ENCODE data around the gene BAG5.

The BAG5 gene

DNA sequence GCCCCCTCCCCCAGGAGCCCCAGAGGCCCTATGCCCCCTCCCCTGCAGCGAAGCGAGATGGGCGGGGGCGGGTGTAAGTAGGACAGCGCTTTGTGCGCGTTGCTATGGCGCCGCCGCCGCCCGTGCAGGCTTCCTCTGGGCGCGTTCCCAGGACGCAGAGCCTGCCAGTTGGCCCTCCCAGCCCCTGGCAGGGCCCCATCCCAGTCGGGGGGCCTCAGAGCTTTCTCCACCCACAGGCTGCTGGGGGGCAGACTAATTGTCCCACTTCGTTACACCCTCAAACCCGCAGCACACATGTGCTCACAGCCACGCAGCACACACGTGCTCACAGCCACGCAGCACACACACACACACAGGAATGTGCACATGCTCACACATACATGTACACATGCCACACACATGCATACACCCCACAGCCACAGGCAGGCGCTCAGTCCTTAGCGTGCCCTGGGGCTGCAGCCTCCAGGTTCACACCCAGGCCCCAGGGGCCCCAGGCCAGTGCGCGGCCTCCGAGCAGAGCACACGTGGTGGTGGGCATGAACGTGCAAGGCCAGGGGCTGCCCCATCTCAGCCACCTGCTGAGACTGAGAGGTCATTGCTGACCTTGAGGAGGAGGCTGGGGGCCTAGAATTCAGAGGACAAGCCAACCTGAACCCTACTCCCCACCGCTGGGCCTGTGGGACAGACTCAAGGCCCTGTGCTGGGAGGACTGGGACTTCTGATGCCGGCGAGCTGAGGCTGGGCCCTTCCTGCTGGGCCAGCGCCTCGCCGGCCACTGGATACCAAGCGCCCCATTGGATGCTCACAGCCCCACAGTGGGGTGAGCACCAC lies 17.9 kb downstream of the BAG5 start:
- TF ChIP-seq, protein P1, sequence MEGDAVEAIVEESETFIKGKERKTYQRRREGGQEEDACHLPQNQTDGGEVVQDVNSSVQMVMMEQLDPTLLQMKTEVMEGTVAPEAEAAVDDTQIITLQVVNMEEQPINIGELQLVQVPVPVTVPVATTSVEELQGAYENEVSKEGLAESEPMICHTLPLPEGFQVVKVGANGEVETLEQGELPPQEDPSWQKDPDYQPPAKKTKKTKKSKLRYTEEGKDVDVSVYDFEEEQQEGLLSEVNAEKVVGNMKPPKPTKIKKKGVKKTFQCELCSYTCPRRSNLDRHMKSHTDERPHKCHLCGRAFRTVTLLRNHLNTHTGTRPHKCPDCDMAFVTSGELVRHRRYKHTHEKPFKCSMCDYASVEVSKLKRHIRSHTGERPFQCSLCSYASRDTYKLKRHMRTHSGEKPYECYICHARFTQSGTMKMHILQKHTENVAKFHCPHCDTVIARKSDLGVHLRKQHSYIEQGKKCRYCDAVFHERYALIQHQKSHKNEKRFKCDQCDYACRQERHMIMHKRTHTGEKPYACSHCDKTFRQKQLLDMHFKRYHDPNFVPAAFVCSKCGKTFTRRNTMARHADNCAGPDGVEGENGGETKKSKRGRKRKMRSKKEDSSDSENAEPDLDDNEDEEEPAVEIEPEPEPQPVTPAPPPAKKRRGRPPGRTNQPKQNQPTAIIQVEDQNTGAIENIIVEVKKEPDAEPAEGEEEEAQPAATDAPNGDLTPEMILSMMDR (conservative IDR thresholded peaks at IDR 0.05), result no peak
- TF ChIP-seq ZFX (IDR thresholded peaks at IDR 0.05), result no peak
- peak overlapping the region; percentile 58 for H3K27ac ChIP-seq

DNA sequence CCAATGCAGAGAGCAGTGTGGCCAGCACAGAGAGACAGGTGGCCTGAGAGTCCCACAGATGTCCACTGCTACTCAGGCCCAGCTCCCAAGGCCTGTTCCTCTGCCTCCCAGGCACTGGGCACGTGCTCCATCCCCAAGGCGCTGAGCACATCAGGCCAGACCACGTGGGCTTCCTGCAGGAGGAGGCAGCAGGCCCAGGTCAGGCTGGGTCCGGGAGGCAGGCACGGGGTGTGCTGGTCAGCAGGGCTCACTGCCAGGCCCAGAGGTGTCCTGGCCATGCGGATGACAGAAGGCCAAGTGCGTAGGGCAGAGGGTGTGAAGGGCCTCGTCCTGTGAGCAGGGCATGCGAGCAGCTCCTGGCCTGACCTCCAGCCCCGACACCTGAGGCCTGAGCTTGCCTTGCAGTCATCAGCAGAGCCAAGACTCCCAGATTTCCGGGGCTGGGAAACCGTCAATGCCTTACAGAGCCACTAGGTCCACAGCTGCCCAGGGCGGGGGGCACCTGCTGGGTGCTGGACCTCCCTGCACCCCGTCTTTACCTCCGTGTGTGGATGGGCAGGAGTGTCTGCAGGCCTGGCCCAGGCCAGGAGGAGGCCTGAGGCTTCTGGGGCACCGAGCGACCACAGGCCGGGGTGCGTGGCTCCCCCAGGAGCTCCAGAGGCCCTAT lies 18.6 kb downstream of the BAG5 start:
- TF ChIP-seq, protein P1 (conservative IDR thresholded peaks at IDR 0.05), result no peak
- peak; percentile 84; the same call in 1 of the 2 replicates for TF ChIP-seq ZFX (IDR thresholded peaks at IDR 0.05)
- peak overlapping the region; percentile 58 for H3K27ac ChIP-seq

DNA sequence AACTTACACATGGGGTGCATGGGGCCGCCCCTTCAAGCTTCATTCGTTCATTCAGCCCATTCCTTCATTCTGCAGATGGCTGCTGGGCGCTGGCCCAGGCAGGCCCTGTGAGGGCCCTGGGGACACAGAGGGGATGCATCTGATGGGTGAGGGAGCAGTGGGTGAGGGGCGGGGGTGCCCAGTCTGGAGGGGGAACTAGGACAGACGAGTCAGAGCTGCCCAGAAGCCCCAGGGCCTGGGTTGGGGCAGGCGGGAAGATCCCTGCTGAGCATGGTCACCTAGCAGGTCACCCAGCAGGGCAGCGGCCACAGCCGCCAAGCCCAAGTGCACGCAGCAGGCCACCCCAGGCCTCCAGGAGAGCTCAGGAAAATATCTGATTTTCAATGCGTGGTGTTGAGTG lies 19.3 kb downstream of the BAG5 start:
- TF ChIP-seq, protein P1 (conservative IDR thresholded peaks at IDR 0.05), result no peak
- TF ChIP-seq ZFX (IDR thresholded peaks at IDR 0.05), result no peak
- H3K27ac ChIP-seq, result peak overlapping the region; percentile 58

DNA sequence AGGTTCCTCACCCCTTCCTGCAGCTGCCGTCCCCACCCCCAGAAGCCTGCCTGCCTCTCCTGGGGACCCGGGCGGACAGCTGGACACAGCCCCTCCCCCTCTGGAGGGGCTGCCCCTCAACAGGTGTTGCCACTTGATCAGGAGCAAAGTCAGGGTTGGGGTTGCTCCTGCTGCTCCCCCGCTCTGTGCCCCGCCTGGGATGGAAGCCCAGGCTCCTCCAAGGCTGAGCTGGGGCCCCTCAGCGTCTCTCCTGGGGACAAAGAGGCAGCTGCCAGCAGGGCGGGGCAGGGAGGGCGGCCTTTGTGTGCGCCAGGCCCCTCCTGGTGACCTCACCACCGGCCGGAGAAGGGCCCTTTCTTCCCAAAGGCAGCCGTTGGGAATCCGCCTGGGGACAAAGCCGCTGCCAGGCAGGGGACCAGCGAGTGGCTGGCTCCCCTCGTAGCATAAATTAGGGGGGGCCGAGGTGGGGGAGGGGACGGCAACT lies 19.8 kb downstream of the BAG5 start:
- H3K27ac ChIP-seq, result peak overlapping the region; percentile 58; the same call in 1 of the 2 replicates
- TF ChIP-seq, protein P1 (conservative IDR thresholded peaks at IDR 0.05), result no peak
- TF ChIP-seq ZFX (IDR thresholded peaks at IDR 0.05), result no peak

DNA sequence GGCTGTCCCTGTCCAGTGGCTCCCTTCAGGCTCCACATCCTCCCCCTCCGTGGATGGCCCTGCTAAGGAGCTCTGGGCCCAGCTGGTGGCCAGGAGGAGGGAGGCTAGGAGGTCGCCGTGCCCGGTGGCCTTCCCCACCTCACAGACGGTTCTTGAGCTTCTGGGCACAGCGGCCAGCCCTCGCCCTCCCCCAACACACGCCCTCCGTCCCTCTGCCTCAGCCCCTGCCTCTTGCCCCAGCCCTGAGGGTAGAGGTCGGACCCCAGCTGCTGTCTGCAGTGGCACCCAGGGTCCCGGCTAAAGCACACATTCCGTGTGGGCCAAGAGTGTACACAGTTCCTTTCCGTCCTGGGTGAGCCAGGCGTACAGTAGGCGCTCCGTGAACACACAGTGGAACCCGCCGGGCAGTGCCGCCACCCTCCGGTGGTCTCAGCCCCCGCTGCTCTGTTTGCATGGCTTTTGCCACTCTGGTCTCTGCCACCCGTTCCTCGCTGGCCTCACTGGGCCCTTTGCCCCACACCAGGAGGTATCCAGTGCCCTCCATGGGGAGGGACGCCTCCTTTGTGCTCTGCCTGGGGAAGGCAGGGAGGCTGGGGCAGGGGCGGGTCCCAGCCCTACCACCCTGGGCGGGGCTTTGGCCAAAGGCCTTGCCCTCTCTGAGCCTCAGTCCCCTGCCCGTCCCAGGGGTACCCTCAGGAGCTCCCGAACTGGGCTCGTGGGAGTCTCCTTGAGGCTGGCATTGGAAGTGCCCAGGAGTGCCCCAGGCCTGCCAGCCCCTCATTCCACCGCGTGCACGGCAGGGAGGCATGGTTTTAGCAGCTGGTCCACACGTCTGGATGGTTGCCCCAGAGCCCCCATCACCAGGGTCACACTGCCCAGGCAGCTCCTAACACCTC lies 20.5 kb downstream of the BAG5 start:
- TF ChIP-seq, protein P1 (conservative IDR thresholded peaks at IDR 0.05), result no peak
- TF ChIP-seq ZFX (IDR thresholded peaks at IDR 0.05), result no peak
- H3K27ac ChIP-seq, result no peak overlapping the region

DNA sequence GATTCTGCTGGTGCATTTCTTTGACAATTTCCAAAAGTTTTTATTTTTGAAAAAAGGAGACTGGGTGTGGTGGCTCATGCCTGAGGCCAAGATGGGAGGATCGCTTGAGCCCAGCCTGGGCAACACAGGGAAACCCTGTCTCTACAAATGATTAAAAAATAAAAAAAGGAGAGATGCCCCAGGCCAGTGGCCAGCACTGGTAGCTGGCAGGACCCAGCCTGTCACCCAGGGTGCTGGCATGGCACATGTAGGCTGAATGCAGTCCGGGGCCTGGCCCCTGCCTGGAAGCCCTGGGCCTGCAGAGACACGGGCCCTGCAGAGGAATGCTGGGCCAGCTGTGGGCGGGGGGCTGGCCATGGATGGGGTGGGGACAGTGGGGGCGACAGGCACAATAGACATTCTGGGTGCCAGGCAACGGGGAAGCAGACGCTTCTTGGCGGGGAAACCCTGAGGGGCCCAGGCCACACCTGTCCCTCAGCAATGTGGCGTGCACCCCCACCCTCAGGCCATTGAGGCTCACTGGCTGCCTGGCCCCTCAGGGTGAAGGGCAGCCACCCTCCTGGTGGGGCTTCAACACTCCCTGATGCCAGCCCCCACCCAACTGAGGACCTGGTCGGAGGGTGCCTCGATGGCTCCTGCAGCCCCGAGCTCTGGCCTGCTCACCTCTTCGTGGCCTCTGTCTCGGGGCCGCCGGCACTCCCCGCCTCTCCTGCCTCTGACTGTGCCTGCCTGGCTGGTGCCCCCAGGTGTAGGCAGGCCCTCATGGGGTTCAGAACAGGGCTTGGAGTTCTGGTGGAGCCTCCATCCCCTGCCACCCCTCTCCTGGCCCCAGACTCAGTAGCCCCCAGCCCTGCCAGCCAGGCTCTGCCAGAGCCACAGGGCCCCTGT lies 21.4 kb downstream of the BAG5 start:
- no peak overlapping the region for H3K27ac ChIP-seq
- TF ChIP-seq, protein P1 (conservative IDR thresholded peaks at IDR 0.05), result no peak
- no peak for TF ChIP-seq ZFX (IDR thresholded peaks at IDR 0.05)
